ENCODE measurements around the gene KCTD8.

DNA sequence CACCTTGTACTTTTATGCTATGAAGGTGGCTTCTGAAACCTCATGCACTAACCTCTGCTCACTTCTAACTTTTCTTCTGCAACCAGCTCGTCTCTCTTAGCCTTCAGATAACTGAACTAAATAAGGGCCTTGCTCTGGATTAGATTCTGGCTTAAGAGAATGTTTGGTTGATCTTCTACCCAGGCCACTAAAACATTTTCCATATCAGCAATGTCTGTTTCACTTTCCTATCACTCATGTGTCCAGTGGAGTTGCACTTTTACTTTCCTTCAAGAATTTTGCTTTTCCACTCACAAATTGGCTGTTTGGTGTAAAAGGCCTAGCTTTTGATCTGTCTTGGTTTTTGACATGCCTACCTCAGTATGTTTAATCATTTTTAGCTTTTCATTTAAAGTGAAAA is 105.8 kb downstream of the KCTD8 start:
- TF ChIP-seq, protein P1, sequence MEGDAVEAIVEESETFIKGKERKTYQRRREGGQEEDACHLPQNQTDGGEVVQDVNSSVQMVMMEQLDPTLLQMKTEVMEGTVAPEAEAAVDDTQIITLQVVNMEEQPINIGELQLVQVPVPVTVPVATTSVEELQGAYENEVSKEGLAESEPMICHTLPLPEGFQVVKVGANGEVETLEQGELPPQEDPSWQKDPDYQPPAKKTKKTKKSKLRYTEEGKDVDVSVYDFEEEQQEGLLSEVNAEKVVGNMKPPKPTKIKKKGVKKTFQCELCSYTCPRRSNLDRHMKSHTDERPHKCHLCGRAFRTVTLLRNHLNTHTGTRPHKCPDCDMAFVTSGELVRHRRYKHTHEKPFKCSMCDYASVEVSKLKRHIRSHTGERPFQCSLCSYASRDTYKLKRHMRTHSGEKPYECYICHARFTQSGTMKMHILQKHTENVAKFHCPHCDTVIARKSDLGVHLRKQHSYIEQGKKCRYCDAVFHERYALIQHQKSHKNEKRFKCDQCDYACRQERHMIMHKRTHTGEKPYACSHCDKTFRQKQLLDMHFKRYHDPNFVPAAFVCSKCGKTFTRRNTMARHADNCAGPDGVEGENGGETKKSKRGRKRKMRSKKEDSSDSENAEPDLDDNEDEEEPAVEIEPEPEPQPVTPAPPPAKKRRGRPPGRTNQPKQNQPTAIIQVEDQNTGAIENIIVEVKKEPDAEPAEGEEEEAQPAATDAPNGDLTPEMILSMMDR (IDR thresholded peaks at IDR 0.05 in 2 of 3, conservative IDR thresholded peaks at IDR 0.05 in 1 of 3; ENCODE audit: borderline replicate concordance in 1 of 3, insufficient read depth in 1 of 3, low read depth in 2 of 3, low read length in 2 of 3), result no peak
- no peak for TF ChIP-seq POLR2AphosphoS5 (IDR thresholded peaks at IDR 0.05; ENCODE audit: low read depth, low read length)

Data from HCT116 (cell line).